HG03442 (cell line): ENCODE measurements around the gene EML6.
"Not testable (repeated sequence)": the region's sequence is repeated elsewhere in the genome, so short reads cannot be mapped to it uniquely, and the experiment has no call there.

ENCODE experiments used
- ATAC-seq: cut with Tn5 transposase; IDR thresholded peaks from one replicate; pipeline ENCODE4 v1.9.1; 2021; ENCODE audit warnings: mild to moderate bottlenecking, moderate library complexity; ENCODE audit not compliant: unreplicated experiment

The EML6 gene

DNA sequence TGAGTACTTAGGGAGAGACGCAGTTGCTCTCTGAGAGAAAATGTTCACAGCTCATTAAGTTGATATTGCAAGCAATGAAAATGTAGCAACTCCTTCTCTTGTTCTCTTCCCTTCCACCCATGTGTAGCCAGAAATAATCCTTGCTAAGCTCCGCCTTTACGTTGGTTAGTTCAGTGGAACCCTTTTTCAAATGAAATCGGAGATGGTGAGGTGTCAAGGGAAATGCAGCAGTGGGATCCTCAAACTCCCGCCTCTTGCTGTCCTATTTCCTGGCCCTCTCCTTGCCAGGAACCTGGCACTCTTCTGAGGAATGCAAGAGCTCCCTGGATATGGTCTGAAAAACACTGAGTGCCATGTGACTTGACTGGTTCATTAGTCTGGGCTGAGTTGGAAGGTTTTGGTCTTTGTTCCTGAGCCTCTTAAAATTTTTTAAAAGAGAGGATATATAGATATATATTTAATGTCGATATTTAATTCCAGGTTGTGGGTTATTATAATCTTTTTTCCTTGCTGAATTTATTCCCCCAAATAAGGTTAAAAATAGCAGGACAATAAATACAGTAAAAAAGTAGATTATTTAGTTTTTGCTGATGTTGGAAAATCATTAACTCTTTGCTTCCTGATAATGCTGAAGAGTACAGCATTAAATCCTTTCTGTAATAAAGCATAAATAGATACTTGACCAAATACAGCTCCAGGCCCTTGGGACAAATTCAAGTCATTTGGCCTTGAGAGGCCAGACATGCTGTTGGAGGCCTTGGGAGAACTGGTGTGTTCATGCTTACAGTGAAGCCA is 116.2 kb downstream of the EML6 start:
- no peak for ATAC-seq

DNA sequence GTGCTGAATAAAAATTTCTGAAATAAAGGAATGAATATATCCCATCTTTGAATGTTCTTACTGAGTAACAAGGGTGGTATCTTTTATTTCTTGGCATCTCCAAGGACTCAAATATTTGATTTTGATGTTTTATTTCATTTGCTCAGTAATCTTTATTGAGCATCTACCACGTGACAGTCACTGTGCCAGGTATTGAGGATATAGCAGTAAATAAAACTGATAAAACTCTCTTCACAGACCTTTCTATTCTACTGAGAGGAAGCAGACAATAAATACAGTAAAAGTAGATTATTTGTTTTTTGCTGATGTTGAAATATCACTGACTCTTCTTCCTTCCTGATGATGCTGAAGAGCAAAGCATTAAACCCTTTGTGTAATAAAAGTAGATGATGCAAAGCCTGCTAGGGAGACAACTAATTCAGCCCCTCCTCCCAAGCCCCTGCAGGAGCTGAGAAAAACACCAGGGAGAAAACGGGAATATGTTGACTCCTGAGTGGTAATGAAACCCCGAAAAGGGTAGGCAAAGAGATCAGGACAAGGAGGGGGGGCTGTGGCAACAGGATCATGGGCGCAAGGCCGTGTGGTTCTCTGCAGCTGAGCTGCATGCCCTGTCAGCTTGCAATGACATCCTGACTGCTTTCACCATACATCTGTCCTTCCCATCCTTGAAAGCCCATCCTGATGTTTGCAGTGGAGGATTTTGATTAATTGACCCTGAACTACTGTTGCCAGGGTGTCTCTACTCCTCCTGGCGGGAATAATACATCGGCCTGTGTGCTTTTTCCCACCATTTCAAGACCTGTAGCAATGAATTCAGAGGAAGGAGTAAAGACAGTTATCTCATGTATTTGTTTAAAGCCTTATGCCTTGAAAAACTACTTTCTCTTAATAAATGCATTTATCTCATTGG is 117.4 kb downstream of the EML6 start:
- no peak for ATAC-seq

DNA sequence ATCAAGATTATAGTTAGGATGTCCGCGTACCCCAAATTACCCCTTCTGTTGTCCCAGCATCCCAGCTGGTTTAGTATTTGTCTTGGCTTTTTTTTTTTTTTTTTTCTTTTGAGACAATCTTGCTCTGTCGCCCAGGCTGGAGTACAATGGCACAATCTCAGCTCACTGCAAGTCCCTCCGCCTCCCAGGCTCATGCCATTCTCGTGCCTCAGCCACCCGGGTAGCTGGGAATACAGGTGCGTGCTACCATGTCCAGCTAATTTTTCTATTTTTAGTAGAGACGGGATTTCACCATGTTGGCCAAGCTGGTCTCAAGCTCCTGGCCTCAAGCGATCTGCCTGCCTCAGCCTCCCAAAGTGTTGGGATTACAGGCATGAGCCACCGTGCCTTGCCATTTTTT is 118.0 kb downstream of the EML6 start:
- not testable (repeated sequence) for ATAC-seq

DNA sequence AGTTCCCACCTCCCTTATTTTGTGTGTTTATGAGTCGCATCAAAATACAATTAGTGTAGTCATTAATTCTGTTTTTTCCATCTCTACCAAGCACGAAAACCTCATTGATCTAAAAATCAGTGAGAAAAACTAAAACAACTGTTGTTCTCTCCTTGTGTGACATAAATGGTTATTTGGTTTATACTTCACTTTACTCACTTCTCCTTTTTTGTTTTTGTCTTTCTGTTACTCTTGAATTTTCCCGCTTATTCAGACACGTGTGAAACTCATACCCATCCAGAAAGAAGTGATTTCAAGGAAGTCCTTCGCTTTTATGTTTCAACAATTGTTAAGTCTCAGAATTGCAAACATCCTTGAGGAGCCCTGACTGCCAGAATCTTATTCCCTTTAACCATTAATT is 121.6 kb downstream of the EML6 start:
- ATAC-seq, result no peak

DNA sequence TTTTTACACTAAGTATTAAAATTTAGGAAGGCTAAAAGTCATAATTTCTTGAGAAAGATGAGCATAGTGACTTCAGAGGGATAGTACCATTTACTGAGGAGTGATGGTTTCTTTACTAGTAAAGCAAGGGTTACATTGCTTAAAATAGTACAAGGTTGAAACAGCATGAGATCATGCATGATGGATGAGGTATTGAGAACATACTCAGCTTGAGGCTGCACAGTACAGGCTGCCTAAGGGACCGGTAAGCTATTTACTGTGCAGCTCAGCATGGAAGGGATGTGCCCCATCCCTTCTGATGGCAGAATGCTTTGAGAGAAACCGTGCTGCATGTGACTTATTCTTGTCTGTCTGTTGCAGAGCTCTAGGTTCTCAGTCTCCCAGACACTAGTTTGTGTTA is 122.1 kb downstream of the EML6 start:
- peak; percentile 38 for ATAC-seq

DNA sequence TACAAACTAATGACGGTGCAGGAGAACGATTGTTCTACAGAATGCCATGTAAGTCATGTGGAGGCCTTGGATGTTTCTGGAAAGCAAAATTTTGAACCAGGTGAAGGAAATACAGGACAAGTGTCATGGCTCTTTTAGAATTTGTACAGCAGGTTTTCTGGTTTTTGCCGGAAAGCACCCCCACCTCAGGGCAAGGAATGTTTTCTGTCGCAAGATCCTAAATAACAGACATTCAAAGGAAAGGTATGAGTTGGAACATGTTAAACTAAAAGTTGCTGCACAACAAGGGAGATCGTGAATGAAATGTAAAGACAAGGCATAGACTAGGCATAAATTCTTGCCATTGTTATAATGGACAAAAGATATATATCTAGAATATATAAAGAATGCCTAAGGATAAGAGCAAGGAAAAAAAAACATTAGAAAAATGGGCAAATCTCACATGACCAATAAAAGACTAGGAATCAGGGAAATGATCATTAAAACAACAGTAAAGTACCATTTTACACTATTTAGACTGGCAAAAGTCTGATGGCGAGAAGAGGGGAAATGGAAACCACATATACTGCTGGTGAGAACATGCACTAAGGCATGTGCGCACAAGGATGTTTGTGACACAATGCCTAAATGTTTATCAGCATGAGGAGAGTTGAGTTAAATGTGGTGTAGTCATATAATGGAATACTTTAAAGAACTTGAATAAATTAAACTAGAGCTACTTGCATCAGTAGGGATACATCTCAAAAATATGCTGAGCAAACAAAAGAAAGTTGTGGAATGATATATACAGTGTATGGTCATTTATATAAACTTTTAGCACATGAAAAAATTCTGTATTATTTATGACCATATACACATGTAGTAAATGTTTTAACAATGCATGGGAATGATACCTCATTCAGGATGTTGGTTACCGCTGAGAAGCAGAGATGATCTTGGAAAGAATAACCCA is 127.0 kb downstream of the EML6 start:
- no peak for ATAC-seq

DNA sequence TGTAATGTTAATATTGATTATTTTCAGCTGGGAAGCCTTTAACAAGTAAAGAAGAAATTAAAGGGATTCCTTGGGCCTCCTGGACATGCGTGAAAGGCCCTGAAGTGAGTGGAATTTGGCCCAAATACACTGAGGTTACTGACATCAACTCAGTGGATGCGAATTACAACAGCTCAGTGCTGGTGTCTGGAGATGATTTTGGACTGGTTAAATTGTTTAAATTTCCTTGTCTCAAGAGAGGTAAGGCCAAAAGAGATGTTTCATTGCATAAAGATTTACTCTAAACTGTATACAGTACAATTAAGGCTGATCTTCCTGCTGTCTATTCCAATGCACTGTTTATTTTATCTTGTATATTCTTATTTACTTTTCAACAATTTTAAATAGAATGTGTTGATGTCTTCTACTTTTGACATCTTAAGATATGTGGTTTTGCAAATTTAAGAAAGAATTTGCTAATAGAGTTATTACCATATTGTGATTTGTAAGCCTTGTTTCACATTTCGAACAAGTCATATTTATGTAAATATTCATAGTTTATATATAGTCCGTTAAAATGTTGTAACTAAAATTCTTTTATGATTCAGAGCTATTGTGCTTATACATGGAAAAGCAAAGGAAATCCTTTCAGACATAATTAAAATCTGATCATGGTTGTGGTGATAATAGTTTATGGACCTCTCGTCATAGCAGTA is 130.3 kb downstream of the EML6 start:
- no peak for ATAC-seq

DNA sequence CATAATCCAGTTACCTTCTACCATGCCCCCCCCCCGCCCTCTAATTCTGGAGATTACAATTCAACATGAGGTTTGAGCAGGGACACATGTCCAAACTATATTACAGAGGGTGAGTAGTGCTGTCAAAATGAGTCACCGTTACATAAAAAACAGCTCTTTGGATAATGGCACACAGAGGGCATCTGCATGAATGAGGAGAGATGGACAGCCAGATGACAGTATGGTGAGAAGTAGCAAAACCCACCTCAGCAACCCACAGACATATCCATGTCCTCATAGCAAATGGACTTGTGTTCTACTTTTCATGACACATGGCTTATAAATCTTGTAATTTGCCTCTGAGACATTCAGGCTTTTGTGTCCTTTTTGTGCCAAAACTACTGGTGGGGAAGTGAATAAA is 132.0 kb downstream of the EML6 start:
- ATAC-seq, result no peak

DNA sequence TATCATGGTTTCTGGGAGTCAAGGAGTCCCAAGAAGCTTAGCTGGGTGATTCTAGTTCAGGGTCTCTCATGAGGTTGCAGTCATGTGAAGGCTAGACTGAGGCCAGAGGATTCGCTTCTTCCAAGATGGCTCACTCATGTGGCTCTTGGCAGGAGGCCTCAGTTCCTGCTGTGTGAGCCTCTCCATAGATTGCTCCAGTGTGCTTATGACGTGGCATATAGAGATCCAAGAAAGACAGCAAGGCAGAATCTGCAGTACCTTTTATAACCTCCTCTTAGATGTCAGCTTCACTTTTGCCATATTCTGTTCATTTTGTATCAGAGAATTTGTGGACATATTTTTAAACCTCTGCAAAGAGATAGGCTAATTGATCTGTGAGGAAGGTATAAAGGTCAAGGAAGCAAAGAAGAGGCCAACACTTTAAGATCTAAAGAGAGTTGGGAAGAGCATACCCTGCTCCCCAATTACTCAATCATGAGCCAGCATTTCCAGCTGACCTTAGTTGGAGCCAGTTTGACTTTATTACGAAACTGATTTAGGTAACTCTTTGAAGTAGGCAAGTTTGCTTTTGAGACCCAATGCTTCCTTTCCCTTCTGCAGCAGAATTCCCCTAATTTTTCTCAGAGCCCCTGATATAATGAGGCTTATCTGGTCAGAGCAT is 134.7 kb downstream of the EML6 start:
- no peak for ATAC-seq

DNA sequence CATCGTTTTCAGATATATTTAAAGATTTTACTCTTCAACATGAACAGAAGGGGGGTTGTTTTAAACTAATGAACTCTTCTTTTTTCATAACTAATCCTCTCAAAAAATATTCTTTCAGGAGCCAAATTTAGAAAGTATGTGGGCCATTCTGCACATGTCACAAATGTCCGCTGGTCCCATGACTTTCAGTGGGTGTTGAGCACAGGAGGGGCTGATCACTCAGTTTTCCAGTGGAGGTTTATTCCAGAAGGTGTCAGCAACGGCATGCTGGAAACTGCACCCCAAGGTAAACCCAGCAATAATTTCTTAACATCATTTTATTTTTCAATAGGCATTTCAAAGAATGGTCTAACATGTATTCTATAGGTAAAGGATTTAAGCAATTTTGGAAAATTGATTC is 136.0 kb downstream of the EML6 start:
- no peak for ATAC-seq

DNA sequence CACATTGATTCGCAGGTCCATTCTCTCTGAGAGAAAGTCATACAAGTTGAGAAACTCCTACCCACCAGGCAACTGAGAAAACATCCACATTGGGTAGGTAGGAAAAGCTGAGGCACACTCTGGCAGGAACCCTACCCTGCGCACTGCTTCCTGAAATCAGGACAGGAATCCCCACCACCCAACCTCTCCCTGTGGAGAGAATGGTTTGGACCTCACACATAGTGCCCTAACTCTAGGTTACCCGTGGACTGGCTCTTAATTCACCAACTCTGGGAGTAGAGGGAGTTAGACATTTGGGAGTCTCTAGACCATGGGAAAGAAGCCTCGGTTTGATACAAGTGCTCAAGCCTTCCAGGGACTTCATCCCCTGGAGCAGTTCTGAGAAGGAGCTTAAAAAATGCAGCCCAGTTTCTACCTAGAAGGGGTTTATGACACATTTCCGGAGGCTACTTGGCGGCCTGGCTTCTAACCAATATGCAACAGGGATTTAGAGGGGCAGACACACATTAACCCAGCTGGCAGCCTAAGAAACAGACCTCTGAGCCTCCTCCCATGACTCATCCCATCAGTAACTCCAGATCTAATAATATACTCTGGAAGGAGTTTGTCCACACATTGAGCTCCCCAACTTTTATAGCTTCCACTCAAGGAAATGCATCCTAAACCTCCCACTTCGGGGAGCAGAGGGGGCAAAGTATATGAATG is 136.7 kb downstream of the EML6 start:
- ATAC-seq, result no peak

DNA sequence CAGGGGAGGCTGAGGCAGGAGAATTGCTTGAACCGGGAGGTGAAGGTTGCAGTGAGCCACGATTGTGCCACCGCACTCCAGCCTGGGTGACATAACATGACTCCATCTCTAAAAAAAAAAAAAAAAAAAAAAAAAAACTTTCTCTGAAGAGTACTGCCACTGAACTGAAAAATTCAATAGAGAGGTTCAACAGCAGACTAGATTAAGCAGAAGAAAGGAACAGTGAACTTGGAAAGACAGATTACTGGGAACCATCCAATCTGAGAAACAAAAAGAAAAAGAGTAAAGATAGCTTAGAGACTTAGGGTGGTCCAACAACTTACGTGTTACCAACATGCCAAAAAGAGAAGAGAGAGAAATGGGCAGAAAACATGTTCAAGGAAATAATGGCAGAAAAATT is 138.8 kb downstream of the EML6 start:
- no peak for ATAC-seq

DNA sequence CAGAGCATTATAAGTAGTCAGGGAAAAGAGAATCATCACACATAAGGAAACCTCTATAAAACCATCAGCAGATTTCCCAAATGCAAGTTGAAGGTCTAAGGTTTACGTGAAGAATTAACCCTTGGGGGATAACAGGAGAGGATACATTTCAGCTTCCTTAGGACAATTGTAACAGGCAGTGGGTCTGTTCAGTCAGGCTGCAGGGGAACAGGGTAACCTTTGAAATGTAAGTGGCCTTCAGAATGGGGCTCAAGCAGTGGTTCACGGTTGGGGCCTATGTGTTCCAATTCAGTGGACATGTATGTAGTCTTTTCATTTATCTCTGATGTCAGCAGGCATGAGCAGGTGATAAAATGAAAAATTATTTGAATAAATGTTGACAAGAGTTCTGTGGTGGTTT is 139.3 kb downstream of the EML6 start:
- ATAC-seq, result no peak

DNA sequence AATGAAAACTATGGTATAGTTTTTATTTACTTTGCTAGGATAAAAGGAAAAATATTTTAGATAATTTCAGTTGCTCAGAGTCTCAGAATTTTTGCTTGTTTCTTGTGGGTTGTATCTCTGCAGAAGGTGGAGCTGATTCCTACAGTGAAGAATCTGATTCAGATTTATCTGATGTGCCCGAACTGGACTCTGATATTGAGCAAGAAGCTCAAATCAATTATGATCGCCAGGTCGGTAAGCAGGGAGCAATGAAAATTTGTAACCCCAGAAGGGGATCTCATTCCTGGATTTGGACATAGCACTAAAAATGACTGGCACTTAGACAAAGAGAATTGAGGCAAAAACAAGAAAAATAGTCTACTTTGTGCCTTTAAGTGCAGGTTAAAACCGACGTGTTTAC is 140.2 kb downstream of the EML6 start:
- ATAC-seq, result no peak

DNA sequence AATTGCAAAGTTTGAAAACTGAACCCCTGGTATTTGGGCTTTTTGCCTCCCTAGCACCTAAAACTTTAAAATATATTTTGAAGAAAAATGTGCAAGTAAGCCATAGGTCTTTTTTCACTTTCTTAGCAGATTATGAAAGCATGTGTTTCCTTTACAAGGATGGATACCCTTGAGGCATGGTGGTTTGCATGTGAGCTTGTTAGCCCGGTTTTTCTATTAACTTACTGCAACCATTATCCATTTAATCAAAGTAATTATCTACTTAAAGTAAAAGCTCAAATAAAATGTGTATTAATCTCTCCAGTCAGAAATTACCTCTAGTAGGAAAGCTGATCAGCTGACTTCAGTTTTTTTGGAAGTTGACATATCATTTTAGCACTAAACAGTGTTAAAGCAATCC is 140.6 kb downstream of the EML6 start:
- ATAC-seq, result no peak

DNA sequence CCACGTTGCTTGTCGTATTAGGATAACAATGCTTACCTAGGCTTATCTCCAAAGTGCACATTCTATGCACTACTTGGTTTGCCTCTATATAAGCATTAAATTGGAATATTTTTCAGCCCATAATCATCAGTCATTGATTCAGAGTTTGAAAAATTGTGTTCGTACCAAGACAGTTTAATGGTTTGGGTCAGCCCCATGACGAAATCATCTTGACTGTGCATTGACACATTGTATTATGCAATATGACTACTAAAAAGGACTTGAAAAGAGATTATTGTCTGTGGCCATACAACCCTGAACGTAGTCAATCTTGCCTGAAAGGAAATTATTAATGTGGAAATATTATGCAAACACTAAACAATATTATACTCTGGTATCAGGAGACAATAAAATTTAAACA is 141.3 kb downstream of the EML6 start:
- ATAC-seq, result no peak

DNA sequence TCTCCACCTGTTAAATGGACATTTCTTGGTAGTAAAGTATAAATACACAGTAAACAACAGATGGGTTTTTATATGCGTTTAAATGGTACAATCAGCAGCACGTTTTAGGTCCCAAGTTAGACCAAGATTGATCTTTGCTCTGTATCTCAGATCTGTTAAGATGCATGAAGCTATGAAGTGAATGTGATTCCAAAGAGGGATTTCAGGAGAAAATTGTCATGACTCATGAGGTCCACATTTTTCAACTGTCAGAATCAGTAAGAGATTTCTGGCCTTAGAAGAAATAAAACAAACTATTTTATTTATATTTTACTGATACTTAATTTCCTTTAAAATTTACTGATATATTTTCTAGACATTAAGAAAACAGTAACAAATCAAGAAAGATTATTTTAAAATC is 142.7 kb downstream of the EML6 start:
- no peak for ATAC-seq

DNA sequence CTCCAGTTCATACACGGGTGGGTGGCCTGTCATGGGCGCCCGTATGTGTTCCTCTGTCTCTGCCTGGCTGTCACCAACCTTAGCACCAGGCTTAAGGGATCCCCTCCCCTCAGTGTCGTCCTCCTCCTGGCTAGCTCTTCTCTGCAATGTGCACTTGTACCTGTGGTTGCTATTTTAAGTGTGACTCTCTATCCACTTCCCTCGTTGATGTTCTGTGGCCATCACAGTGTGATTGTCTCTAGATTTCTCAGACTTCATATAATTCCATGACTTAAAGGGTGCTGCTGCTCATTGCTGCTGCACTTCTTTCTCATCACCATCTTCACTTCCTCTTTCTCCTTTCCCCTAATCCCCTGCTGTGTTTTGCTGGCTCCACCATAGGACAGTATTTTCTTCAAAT is 143.4 kb downstream of the EML6 start:
- peak; percentile 92 for ATAC-seq

DNA sequence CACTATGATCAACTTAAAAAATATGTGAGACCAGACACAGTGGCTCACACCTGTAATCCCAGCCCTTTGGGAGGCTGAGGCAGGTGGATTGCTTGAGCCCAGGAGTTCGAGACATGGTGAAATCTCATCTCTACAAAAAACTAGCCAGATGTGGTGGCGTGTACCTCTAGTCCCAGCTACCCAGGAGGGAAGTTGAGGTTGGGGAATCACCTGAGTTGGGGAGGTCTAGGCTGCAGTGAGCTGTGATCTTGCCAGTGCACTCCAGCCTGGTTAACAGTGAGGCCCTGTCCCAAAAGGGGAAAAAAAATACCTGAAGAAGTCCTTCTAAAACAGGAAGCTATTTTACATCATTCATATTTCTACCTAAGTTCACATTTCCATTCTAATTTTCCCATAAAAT is 144.0 kb downstream of the EML6 start:
- peak; percentile 45 for ATAC-seq
